Epithelial cell of prostate (primary cell): ENCODE results near the gene KIF9.
"Not testable (repeated sequence)": the region's sequence is repeated elsewhere in the genome, so short reads cannot be mapped to it uniquely, and the experiment has no call there.

ENCODE experiments used
- DNase-seq: peaks from one replicate; pipeline ENCODE4 v3.0.0-alpha.2; 2011; ENCODE audit warnings: low read depth, low spot score
- H3K27ac ChIP-seq: fragments of 450-650 bp; 2 replicates; pipeline ENCODE4 v1.5.1; 2017; ENCODE audit warnings: mild to moderate bottlenecking

Gene KIF9

GRCh38 chr3:47259114-47259513 lies 23.5 kb downstream of the KIF9 start:
- DNase-seq: no peak
- H3K27ac ChIP-seq: no peak overlapping the region

- DNase-seq, H3K27ac ChIP-seq: not testable (repeated sequence)
Observed at GRCh38 chr3:47256331-47256730, 26.3 kb downstream of the KIF9 start.

- no peak for DNase-seq
- H3K27ac ChIP-seq: no peak overlapping the region
Observed at GRCh38 chr3:47251689-47252088, 30.9 kb downstream of the KIF9 start.

GRCh38 chr3:47251085-47251484 lies 31.5 kb downstream of the KIF9 start:
- DNase-seq: not testable (repeated sequence)

GRCh38 chr3:47250309-47251060 lies 32.1 kb downstream of the KIF9 start:
- H3K27ac ChIP-seq: no peak overlapping the region
- no peak for DNase-seq

More at GRCh38 chr3:47251085-47251484, 31.5 kb downstream of the KIF9 start:
- not testable (repeated sequence) for H3K27ac ChIP-seq

- H3K27ac ChIP-seq: no peak overlapping the region
- DNase-seq: no peak
Observed at GRCh38 chr3:47247131-47248064, 35.2 kb downstream of the KIF9 start.

- H3K27ac ChIP-seq: no peak overlapping the region
- no peak for DNase-seq
Observed at GRCh38 chr3:47245271-47245670, 37.3 kb downstream of the KIF9 start.

- H3K27ac ChIP-seq: no peak overlapping the region
- DNase-seq: no peak
Observed at GRCh38 chr3:47244531-47245100, 38.0 kb downstream of the KIF9 start.

- H3K27ac ChIP-seq: no peak overlapping the region
- no peak for DNase-seq
Observed at GRCh38 chr3:47243419-47244147, 39.0 kb downstream of the KIF9 start.

GRCh38 chr3:47239929-47240328 lies 42.7 kb downstream of the KIF9 start:
- DNase-seq: no peak
- no peak overlapping the region for H3K27ac ChIP-seq

- DNase-seq: no peak
- no peak overlapping the region for H3K27ac ChIP-seq
Observed at GRCh38 chr3:47238017-47238416, 44.6 kb downstream of the KIF9 start.

- DNase-seq: no peak
- no peak overlapping the region for H3K27ac ChIP-seq
Observed at GRCh38 chr3:47228088-47228487, 54.5 kb downstream of the KIF9 start.

GRCh38 chr3:47227678-47228077 lies 54.9 kb downstream of the KIF9 start:
- DNase-seq: no peak
- no peak overlapping the region for H3K27ac ChIP-seq

- peak overlapping the region; percentile 25 for H3K27ac ChIP-seq
- no peak for DNase-seq
Observed at GRCh38 chr3:47225310-47225906, 57.2 kb downstream of the KIF9 start.

- DNase-seq: no peak
- no peak overlapping the region for H3K27ac ChIP-seq
Observed at GRCh38 chr3:47223755-47224154, 58.8 kb downstream of the KIF9 start.

GRCh38 chr3:47221798-47222197 lies 60.8 kb downstream of the KIF9 start:
- no peak overlapping the region for H3K27ac ChIP-seq
- no peak for DNase-seq

- DNase-seq: no peak
- no peak overlapping the region for H3K27ac ChIP-seq
Observed at GRCh38 chr3:47210863-47211405, 71.7 kb downstream of the KIF9 start.

GRCh38 chr3:47206022-47206421 lies 76.6 kb downstream of the KIF9 start:
- H3K27ac ChIP-seq, DNase-seq: not testable (repeated sequence)

- no peak for DNase-seq
- no peak overlapping the region for H3K27ac ChIP-seq
Observed at GRCh38 chr3:47204875-47205274, 77.7 kb downstream of the KIF9 start.

- H3K27ac ChIP-seq: no peak overlapping the region
- DNase-seq: no peak
Observed at GRCh38 chr3:47202542-47202941, 80.1 kb downstream of the KIF9 start.
